ENCODE results near the gene KIAA1671.

The KIAA1671 gene

GRCh38 chr22:24994070-24994763 is 41.7 kb downstream of the KIAA1671 start:
- no peak for TF ChIP-seq CTCF (IDR thresholded peaks at IDR 0.05; ENCODE audit: low read depth, low read length)
- DNase-seq (ENCODE audit: low read depth in 2 of 2) = peak in 1 of 2 donors; percentile 78
- H3K4me3 ChIP-seq (replicated peaks in 1 of 2; ENCODE audit: low read depth in 2 of 2, low read length in 2 of 2) = no peak overlapping the region

DNA sequence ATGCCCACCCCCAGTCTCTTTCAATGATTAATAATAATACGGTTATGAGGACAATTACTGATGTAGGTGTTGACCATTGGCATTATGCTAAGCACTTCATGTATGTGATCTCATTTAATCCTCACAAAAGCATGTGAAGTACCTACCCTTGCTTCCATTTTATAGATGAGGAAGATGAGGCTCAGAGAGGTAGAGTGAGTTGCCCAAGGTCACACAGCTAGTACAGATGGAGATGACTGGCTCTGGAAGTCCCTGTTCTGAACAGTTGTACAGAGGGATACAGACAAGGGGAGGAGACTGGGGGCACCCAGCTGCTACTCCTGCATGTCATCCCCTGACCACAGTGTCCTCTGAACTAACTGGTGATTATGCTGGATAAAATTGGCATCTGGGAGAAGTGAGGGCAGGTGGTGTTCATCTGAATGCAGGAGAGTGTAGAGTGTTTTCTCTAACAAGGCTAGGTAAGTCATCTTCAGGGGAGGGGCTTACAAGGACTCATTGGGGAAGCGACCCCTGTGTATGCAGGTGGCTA is 43.2 kb downstream of the KIAA1671 start:
- no peak for TF ChIP-seq CTCF (IDR thresholded peaks at IDR 0.05; ENCODE audit: low read depth, low read length)
- no peak for DNase-seq (ENCODE audit: low read depth in 2 of 2)
- H3K4me3 ChIP-seq (replicated peaks in 1 of 2; ENCODE audit: low read depth in 2 of 2, low read length in 2 of 2) = no peak overlapping the region

DNA sequence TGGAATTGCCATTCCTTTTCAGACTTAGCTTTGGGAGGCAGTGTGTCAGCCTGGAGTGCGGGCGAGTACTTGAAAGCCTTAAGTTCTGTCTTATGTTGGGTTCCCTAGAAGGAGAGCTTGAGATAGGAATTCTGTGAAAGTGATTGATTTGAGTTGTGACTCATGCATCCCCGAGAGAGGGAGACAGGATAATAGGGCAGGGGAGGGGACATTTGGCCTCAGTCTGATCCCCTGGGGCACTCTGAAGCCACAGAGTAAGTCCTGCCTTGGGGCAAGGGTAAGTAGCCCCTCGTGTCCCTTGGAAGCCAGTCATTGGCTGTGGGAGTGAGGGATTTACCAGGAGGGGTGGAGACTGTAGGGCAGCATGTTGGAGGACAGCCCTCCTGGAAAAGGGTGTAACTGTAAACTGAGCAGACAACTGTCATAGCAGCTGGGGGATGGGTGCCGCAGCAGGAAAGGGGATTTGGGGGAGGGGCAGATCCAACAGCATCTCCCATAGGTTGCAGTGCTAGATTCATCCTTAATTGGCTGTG is 44.0 kb downstream of the KIAA1671 start:
- no peak overlapping the region for H3K4me3 ChIP-seq (replicated peaks in 1 of 2; ENCODE audit: low read depth in 2 of 2, low read length in 2 of 2)
- peak in 1 of 2 donors; percentile 57 for DNase-seq (ENCODE audit: low read depth in 2 of 2)
- no peak for TF ChIP-seq CTCF (IDR thresholded peaks at IDR 0.05; ENCODE audit: low read depth, low read length)

DNA sequence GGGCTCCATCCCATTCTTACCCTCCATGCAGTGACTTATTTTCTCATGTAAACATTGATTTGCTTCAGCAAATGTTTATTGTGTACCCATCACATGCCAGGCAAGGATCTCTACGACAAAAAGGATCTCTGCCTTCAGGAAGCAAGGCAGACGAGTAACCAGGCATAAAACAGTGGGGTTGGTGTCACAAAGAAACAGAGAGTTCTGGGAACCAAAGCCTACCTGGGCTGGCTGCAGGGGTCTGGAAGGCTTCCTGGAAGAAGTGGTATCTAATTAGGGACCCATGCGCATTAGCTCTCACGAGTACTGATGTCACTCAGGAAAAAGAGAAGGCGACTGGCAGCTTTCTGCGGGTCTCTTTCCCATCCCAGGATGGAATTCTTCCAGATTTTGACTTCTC is 44.5 kb downstream of the KIAA1671 start:
- H3K4me3 ChIP-seq (replicated peaks in 1 of 2; ENCODE audit: low read depth in 2 of 2, low read length in 2 of 2) = no peak overlapping the region
- no peak for TF ChIP-seq CTCF (IDR thresholded peaks at IDR 0.05; ENCODE audit: low read depth, low read length)
- DNase-seq (ENCODE audit: low read depth in 2 of 2) = no peak

GRCh38 chr22:25000686-25001085 is 48.2 kb downstream of the KIAA1671 start:
- TF ChIP-seq CTCF (IDR thresholded peaks at IDR 0.05; ENCODE audit: low read depth, low read length) = no peak
- H3K4me3 ChIP-seq (replicated peaks in 1 of 2; ENCODE audit: low read depth in 2 of 2, low read length in 2 of 2) = no peak overlapping the region
- no peak for DNase-seq (ENCODE audit: low read depth in 2 of 2)

- TF ChIP-seq CTCF (IDR thresholded peaks at IDR 0.05; ENCODE audit: low read depth, low read length) = no peak
- no peak overlapping the region for H3K4me3 ChIP-seq (replicated peaks in 1 of 2; ENCODE audit: low read depth in 2 of 2, low read length in 2 of 2)
- no peak for DNase-seq (ENCODE audit: low read depth in 2 of 2)
Measured at GRCh38 chr22:25002241-25002985, 49.9 kb downstream of the KIAA1671 start.
